Ishikawa (cell line): ENCODE measurements around the gene REELD1.

ENCODE experiments used
- CEBPB ChIP-seq: IDR thresholded peaks from 2 replicates; pipeline ENCODE4 v1.6.1; 2012
- CREB1 ChIP-seq: IDR thresholded peaks from 2 replicates; pipeline ENCODE4 v1.6.1; 2012; ENCODE audit warnings: low read depth
- EGR1 ChIP-seq: IDR thresholded peaks from 2 replicates; pipeline ENCODE4 v1.6.1; 2012
- EP300 ChIP-seq: IDR thresholded peaks from 2 replicates; pipeline ENCODE4 v1.6.1; 2012; ENCODE audit warnings: borderline replicate concordance
- FOXM1 ChIP-seq: IDR thresholded peaks from 2 replicates; pipeline ENCODE4 v1.6.1; 2012; ENCODE audit warnings: low read depth, borderline replicate concordance
- MAX ChIP-seq: IDR thresholded peaks from 2 replicates; pipeline ENCODE4 v1.6.1; 2012
- NFIC ChIP-seq: IDR thresholded peaks from 2 replicates; pipeline ENCODE4 v1.6.1; 2012
- RAD21 ChIP-seq: IDR thresholded peaks from 2 replicates; pipeline ENCODE4 v1.6.1; 2012; ENCODE audit warnings: low read depth
- TAF1 ChIP-seq: IDR thresholded peaks from 2 replicates; pipeline ENCODE4 v1.6.1; 2012; ENCODE audit warnings: low read depth, mild to moderate bottlenecking
- TCF12 ChIP-seq: IDR thresholded peaks from 2 replicates; pipeline ENCODE4 v1.6.1; 2012; ENCODE audit warnings: low read depth
- TEAD4 ChIP-seq: IDR thresholded peaks from 2 replicates; pipeline ENCODE4 v1.6.1; 2012
- USF1 ChIP-seq: IDR thresholded peaks from 2 replicates; pipeline ENCODE4 v1.6.1; 2012
- YY1 ChIP-seq: IDR thresholded peaks from 2 replicates; pipeline ENCODE4 v1.6.1; 2012; ENCODE audit warnings: low read depth
- ZBTB7A ChIP-seq: IDR thresholded peaks from 2 replicates; pipeline ENCODE4 v1.6.1; 2012; ENCODE audit warnings: low read depth
- TF ChIP-seq, protein P1 (sequence below): IDR thresholded peaks from 2 replicates; pipeline ENCODE4 v1.6.1; 2012; ENCODE audit warnings: low read depth, mild to moderate bottlenecking

The REELD1 gene

DNA sequence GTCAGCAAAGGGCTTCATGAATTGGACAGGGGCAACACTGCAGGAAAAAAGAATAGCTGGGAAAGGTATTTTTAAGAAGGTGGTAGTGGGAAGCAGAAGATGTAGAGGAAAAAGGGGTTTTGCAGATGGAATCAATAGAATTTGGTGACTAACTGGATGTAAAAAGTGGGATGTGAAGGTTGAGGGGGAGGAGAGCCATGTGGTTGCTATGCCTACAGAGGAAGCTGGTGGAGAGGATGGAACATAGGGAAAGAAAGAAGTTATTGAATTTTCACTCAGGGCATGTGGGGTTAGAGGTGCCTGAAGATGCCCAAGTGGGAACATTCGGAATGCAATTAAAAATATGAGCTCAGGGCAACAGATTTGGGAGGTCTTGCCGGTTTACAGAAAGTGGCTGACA lies 33.0 kb downstream of the REELD1 start:
- no peak for TF ChIP-seq CREB1
- no peak for TF ChIP-seq USF1
- TF ChIP-seq EGR1 = no peak
- no peak for TF ChIP-seq EP300
- TF ChIP-seq, protein P1, sequence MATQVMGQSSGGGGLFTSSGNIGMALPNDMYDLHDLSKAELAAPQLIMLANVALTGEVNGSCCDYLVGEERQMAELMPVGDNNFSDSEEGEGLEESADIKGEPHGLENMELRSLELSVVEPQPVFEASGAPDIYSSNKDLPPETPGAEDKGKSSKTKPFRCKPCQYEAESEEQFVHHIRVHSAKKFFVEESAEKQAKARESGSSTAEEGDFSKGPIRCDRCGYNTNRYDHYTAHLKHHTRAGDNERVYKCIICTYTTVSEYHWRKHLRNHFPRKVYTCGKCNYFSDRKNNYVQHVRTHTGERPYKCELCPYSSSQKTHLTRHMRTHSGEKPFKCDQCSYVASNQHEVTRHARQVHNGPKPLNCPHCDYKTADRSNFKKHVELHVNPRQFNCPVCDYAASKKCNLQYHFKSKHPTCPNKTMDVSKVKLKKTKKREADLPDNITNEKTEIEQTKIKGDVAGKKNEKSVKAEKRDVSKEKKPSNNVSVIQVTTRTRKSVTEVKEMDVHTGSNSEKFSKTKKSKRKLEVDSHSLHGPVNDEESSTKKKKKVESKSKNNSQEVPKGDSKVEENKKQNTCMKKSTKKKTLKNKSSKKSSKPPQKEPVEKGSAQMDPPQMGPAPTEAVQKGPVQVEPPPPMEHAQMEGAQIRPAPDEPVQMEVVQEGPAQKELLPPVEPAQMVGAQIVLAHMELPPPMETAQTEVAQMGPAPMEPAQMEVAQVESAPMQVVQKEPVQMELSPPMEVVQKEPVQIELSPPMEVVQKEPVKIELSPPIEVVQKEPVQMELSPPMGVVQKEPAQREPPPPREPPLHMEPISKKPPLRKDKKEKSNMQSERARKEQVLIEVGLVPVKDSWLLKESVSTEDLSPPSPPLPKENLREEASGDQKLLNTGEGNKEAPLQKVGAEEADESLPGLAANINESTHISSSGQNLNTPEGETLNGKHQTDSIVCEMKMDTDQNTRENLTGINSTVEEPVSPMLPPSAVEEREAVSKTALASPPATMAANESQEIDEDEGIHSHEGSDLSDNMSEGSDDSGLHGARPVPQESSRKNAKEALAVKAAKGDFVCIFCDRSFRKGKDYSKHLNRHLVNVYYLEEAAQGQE = no peak
- no peak for TF ChIP-seq ZBTB7A
- TF ChIP-seq RAD21 = no peak
- TF ChIP-seq TAF1 = no peak
- TF ChIP-seq NFIC = no peak
- TF ChIP-seq FOXM1 = no peak
- TF ChIP-seq MAX = no peak
- no peak for TF ChIP-seq CEBPB
- no peak for TF ChIP-seq YY1

- TF ChIP-seq, protein P1 = no peak
- TF ChIP-seq USF1 = no peak
- TF ChIP-seq EGR1 = no peak
- no peak for TF ChIP-seq NFIC
- no peak for TF ChIP-seq TAF1
- TF ChIP-seq TEAD4 = no peak
- no peak for TF ChIP-seq YY1
- TF ChIP-seq FOXM1 = no peak
- no peak for TF ChIP-seq TCF12
- TF ChIP-seq CREB1 = no peak
Observed at GRCh38 chr4:146252969-146253611, 38.8 kb downstream of the REELD1 start.

DNA sequence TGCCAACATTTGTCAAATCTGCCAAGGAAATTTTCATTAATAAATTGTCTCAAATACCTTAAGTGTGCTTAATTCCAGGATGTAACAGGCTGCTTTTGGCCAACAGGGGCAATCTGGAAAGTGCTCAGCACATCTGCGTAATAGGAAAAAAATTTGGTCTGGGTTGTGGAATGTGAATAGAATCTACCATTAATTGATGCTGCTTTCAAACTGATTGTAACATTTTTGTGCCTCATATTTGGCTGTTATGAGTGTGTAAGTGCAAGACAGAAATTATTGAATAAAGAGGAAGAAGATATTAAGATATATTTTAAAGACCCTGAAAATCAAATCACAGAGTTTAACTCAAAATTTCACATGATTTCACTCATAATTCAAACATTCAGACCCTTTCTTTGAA lies 41.1 kb downstream of the REELD1 start:
- no peak for TF ChIP-seq TCF12
- TF ChIP-seq FOXM1 = no peak
- TF ChIP-seq TAF1 = no peak
- TF ChIP-seq, protein P1 = no peak
- no peak for TF ChIP-seq TEAD4
- TF ChIP-seq ZBTB7A = no peak
- TF ChIP-seq CREB1 = no peak
- TF ChIP-seq NFIC = no peak
- TF ChIP-seq EP300 = no peak
- no peak for TF ChIP-seq CEBPB
- TF ChIP-seq MAX = no peak
- no peak for TF ChIP-seq EGR1
- TF ChIP-seq YY1 = no peak
- no peak for TF ChIP-seq USF1
- TF ChIP-seq RAD21 = no peak

DNA sequence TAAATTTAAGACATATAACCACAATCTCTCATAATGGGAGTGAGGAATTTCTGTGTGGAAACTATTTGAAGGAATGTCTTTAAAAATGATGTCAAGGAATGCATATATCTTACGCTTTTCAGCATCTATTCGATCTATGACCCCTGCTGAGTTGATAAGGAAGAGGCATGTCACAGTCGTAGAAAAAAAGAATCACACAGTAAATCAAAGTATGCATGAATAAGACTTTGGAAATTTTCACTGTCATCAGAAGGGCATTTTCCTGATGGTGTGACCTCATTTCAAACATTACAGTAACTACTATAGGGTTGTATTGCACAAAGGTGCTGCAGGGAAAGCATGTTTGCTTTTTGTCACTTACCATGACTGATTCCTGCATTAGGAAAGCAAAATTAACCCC lies 41.5 kb downstream of the REELD1 start:
- TF ChIP-seq RAD21 (no peak), EGR1 (no peak), CEBPB (no peak), ZBTB7A (no peak), TEAD4 (no peak), FOXM1 (no peak), YY1 (no peak), EP300 (no peak), CREB1 (no peak)
